Astrocyte (in vitro differentiated cells and primary cell): Measurements from ENCODE around the gene GDF2.

Source experiments
- CTCF ChIP-seq: IDR thresholded peaks from 2 replicates; pipeline ENCODE4 v1.5.1; 2011; ENCODE audit warnings: low read depth, mild to moderate bottlenecking, inconsistent platforms, low read length, moderate library complexity; ENCODE audit not compliant: insufficient read depth
- EZH2 ChIP-seq: IDR thresholded peaks from 2 replicates; pipeline ENCODE4 v1.6.1; 2012; ENCODE audit warnings: mild to moderate bottlenecking, low read length, inconsistent platforms; ENCODE audit not compliant: insufficient read depth

GRCh38 chr10:47319784-47320183, 2.5 kb upstream of the GDF2 start:
- TF ChIP-seq CTCF (no peak), EZH2 (no peak)
